A549 (cell line): ENCODE data around the gene CENPV. TPM values are rescaled to one million over a fixed set of nuclear protein-coding genes. Genes with fewer than 3 reads are reported as not detected.

Source experiments
- ATAC-seq, 2 experiments: fragments of 200-7000 bp in 1 of 2; fragments of >200 bp in 1 of 2; cut with Nextera tagmentation in 1 of 2; cut with Tn5 transposase in 1 of 2; 3 replicates each; pipeline versions ENCODE4 v1.8.0 to v1.9.1; 2018 to 2020; ENCODE audit warnings: mild to moderate bottlenecking in 1 of 2, moderate library complexity in 1 of 2
- CTCF ChIA-PET: fragments of 300-600 bp; sonication (Branson Sonifier 250); formaldehyde crosslinking; extraction: SDS; loops from one replicate; lab custom pipeline; 2021; ENCODE audit warnings: antibody characterized with exemption, inconsistent platforms; lab: Yijun Ruan, JAX
- POLR2A ChIA-PET: fragments of 350-600 bp; formaldehyde crosslinking; extraction: SDS; loops from one replicate; lab custom pipeline; 2021; ENCODE audit warnings: antibody characterized with exemption, inconsistent platforms; lab: Yijun Ruan, JAX
- DNase-seq, 2 experiments: peaks; one replicate each; pipeline versions ENCODE4 v3.0.0 to v3.0.0-alpha.2; 2011 to 2016; ENCODE audit warnings: low read depth in 1 of 2, low spot score in 1 of 2
- FAIRE-seq: peaks from 2 replicates; lab custom pipeline; 2011; peaks lifted over from hg19 to GRCh38; lab: Jason Lieb, UNC
- H3K27ac ChIP-seq, 2 experiments: fragments of >200 bp; sonication (Bioruptor Twin); formaldehyde crosslinking; 3 replicates each; pipeline ENCODE4 v1.5.1; 2016 to 2017
- H3K4me1 ChIP-seq: fragments of >200 bp; sonication (Bioruptor Twin); formaldehyde crosslinking; 3 replicates; pipeline ENCODE4 v1.6.1; 2016
- H3K4me2 ChIP-seq: fragments of >200 bp; sonication (Bioruptor Twin); formaldehyde crosslinking; 3 replicates; pipeline ENCODE4 v1.6.1; 2016
- H3K4me3 ChIP-seq: fragments of >200 bp; sonication (Bioruptor Twin); formaldehyde crosslinking; 3 replicates; pipeline ENCODE4 v1.5.1; 2016
- H3K9me3 ChIP-seq: fragments of >200 bp; sonication (Bioruptor Twin); formaldehyde crosslinking; 3 replicates; pipeline ENCODE4 v1.6.1; 2016
- BHLHE40 ChIP-seq: IDR thresholded peaks from 2 replicates; pipeline ENCODE4 v1.6.1; 2012; ENCODE audit warnings: low read depth, low read length, inconsistent platforms
- CHD4 ChIP-seq: fragments of 200-600 bp; sonication (generic); IDR thresholded peaks from 2 replicates; pipeline ENCODE4 v1.6.1; 2016; ENCODE audit warnings: antibody characterized with exemption, mild to moderate bottlenecking, borderline replicate concordance
- EHF ChIP-seq: fragments of 250-450 bp; sonication (Bioruptor Pico); IDR thresholded peaks from 2 replicates; pipeline ENCODE4 v1.5.0; 2020; ENCODE audit warnings: mild to moderate bottlenecking
- ELK1 ChIP-seq: fragments of 150-350 bp; IDR thresholded peaks from 2 replicates; pipeline ENCODE4 v1.6.1; 2014; ENCODE audit warnings: low read depth, mild to moderate bottlenecking, low read length
- FOSL2 ChIP-seq, 2 experiments: fragments of 450-650 bp in 1 of 2; fragments of >200 bp in 1 of 2; sonication (Bioruptor Twin) in 1 of 2; formaldehyde crosslinking; IDR thresholded peaks; 2 replicates each; pipeline versions ENCODE4 v1.5.0 to v1.6.1; 2016 to 2020; ENCODE audit warnings: mild to moderate bottlenecking in 1 of 2, moderate library complexity in 1 of 2
- HDAC2 ChIP-seq: fragments of 200-600 bp; sonication (generic); IDR thresholded peaks from 2 replicates; pipeline ENCODE4 v1.6.1; 2016
- KDM5A ChIP-seq: fragments of 200-600 bp; sonication (generic); IDR thresholded peaks from 2 replicates; pipeline ENCODE4 v1.6.1; 2016; ENCODE audit warnings: antibody characterized with exemption, mild to moderate bottlenecking
- NPAS2 ChIP-seq: fragments of 250-450 bp; sonication (Bioruptor Pico); IDR thresholded peaks from 2 replicates; pipeline ENCODE4 v1.8.0; 2022; ENCODE audit warnings: mild to moderate bottlenecking, moderate library complexity, borderline replicate concordance
- POLR2A ChIP-seq: IDR thresholded peaks from 2 replicates; pipeline ENCODE4 v1.6.1; 2012; ENCODE audit warnings: mild to moderate bottlenecking, low read length
- RAD21 ChIP-seq, 2 experiments: fragments of >200 bp in 1 of 2; sonication (Bioruptor Twin) in 1 of 2; formaldehyde crosslinking in 1 of 2; IDR thresholded peaks in 1 of 2; conservative IDR thresholded peaks in 1 of 2; 2 replicates in 1 of 2; 3 replicates in 1 of 2; pipeline ENCODE4 v1.6.1; 2012 to 2018; ENCODE audit warnings: inconsistent platforms in 1 of 2
- REST ChIP-seq: fragments of 200-600 bp; sonication (generic); IDR thresholded peaks from 2 replicates; pipeline ENCODE4 v1.6.1; 2016; ENCODE audit warnings: antibody characterized with exemption, mild to moderate bottlenecking, moderate library complexity
- SMC3 ChIP-seq: fragments of >200 bp; sonication (Bioruptor Twin); formaldehyde crosslinking; IDR thresholded peaks from 3 replicates; pipeline ENCODE4 v1.6.1; 2018; ENCODE audit warnings: inconsistent platforms
- ZFP36 ChIP-seq: fragments of 450-650 bp; IDR thresholded peaks from 2 replicates; pipeline ENCODE4 v1.6.1; 2014; ENCODE audit warnings: borderline replicate concordance; ENCODE audit not compliant: partially characterized antibody
- WGBS: methylation state at CpG from one replicate; pipeline ENCODE4 v1.1.6; 2017; ENCODE audit errors: missing lambda C conversion rate; 5-methylcytosine and 5-hydroxymethylcytosine counted together
- polyA plus RNA-seq, 4 experiments: library from polyadenylated mRNA; depleted of rRNA in 3 of 4; stranded (reverse); fragments of >200 nt; fragmentation: RNase III in 1 of 4; extraction: RNeasy Plus Mini Kit Qiagen cat#74134 plus additional on column Dnase treatment in 1 of 4; gene quantifications; 2 replicates in 3 of 4; 3 replicates in 1 of 4; pipeline ENCODE4 v1.2.3, GENCODE V29; 2011 to 2017
- TF ChIP-seq, protein P1 (sequence below): fragments of >200 bp; sonication (Bioruptor Twin); formaldehyde crosslinking; IDR thresholded peaks from 3 replicates; pipeline ENCODE4 v1.5.1; 2016
- TF ChIP-seq, protein P2 (sequence below): fragments of >200 bp; sonication (Bioruptor Twin); formaldehyde crosslinking; IDR thresholded peaks from 3 replicates; pipeline ENCODE4 v1.6.1; 2016

Gene CENPV
- polyA plus RNA-seq, 2 of the 4 experiments (the other 2 are of a cell fraction), result 112 to 202 TPM

- CTCF ChIA-PET, result interaction anchor here (0.6 to 6.6 kb wide), 72 partner anchors 11 to 1319 kb away, joined by 3 to 163 read pairs (median 6); partner anchors contain the start of genes CENPV, PIGL, TRPV2 and UBB
- FAIRE-seq, result peak; percentile 61
- H3K4me3 ChIP-seq, result no peak overlapping the region
These were observed 10.7 kb upstream of the CENPV start for GRCh38 chr17:16363749-16364536.

GRCh38 chr17:16361874-16362273, 8.6 kb upstream of the CENPV start:
- Histone ChIP-seq H3K4me2 (no peak overlapping the region), H3K27ac (no peak overlapping the region)
- DNase-seq (no peak), FAIRE-seq (no peak)
- POLR2A ChIA-PET, result interaction anchor here (2.8 kb wide), 1 partner anchor 9 kb away, joined by 17 read pairs; the partner anchor contains the start of gene CENPV
- TF ChIP-seq SMC3, result no peak
- no peak for TF ChIP-seq EHF
- no peak for TF ChIP-seq ELK1
- TF ChIP-seq REST, result no peak
- no peak for TF ChIP-seq BHLHE40
- TF ChIP-seq FOSL2 (IDR thresholded peaks at IDR 0.05), result no peak
- TF ChIP-seq FOSL2 (CRISPR knock-in tag; IDR thresholded peaks at IDR 0.05), result no peak
- TF ChIP-seq CHD4, result no peak
- TF ChIP-seq, protein P1, sequence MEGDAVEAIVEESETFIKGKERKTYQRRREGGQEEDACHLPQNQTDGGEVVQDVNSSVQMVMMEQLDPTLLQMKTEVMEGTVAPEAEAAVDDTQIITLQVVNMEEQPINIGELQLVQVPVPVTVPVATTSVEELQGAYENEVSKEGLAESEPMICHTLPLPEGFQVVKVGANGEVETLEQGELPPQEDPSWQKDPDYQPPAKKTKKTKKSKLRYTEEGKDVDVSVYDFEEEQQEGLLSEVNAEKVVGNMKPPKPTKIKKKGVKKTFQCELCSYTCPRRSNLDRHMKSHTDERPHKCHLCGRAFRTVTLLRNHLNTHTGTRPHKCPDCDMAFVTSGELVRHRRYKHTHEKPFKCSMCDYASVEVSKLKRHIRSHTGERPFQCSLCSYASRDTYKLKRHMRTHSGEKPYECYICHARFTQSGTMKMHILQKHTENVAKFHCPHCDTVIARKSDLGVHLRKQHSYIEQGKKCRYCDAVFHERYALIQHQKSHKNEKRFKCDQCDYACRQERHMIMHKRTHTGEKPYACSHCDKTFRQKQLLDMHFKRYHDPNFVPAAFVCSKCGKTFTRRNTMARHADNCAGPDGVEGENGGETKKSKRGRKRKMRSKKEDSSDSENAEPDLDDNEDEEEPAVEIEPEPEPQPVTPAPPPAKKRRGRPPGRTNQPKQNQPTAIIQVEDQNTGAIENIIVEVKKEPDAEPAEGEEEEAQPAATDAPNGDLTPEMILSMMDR, result no peak
- no peak for TF ChIP-seq KDM5A
- TF ChIP-seq POLR2A, result no peak
- TF ChIP-seq ZFP36, result no peak
- no peak for TF ChIP-seq HDAC2
- TF ChIP-seq, all 56 proteins: peak for 0
- no peak for ATAC-seq
- Histone ChIP-seq H3K4me1 (peaks cover 7% of the 10 kb centered on the region; the same call in 1 of the 3 replicates), H3K9me3 (no peaks in the 10 kb centered on the region), H3K4me3 (no peak overlapping the region)
- CTCF ChIA-PET, result interaction anchor here (0.9 to 6.6 kb wide), 5 partner anchors 9 to 54 kb away, joined by 3 to 163 read pairs (median 28); partner anchors contain the start of genes CENPV and UBB
- 79% methylated on average over 8 of the region's 8 CpGs for WGBS

More at GRCh38 chr17:16363749-16364536, 10.7 kb upstream of the CENPV start:
- POLR2A ChIA-PET, result interaction anchor here (0.7 to 2.8 kb wide), 5 partner anchors 11 to 82 kb away, joined by 3 to 30 read pairs (median 15); partner anchors contain the start of genes CENPV and UBB
- Histone ChIP-seq H3K27ac (peak overlapping the region in 1 of 2 experiments; percentile 38; a peak in 3 of 6 replicates), H3K4me2 (no peak overlapping the region), H3K4me1 (peaks cover 7% of the 10 kb centered on the region; the same call in 1 of the 3 replicates), H3K9me3 (no peaks in the 10 kb centered on the region)
- TF ChIP-seq RAD21 (conservative IDR thresholded peaks at IDR 0.05 in 1 of 2, IDR thresholded peaks at IDR 0.05 in 1 of 2) (peak; percentile 86 to 87), HDAC2 (no peak), NPAS2 (CRISPR knock-in tag) (no peak), SMC3 (peak; percentile 89)
- TF ChIP-seq, protein P1, result peak; percentile 97
- TF ChIP-seq, protein P2, sequence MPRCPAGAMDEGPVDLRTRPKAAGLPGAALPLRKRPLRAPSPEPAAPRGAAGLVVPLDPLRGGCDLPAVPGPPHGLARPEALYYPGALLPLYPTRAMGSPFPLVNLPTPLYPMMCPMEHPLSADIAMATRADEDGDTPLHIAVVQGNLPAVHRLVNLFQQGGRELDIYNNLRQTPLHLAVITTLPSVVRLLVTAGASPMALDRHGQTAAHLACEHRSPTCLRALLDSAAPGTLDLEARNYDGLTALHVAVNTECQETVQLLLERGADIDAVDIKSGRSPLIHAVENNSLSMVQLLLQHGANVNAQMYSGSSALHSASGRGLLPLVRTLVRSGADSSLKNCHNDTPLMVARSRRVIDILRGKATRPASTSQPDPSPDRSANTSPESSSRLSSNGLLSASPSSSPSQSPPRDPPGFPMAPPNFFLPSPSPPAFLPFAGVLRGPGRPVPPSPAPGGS, result no peak
- WGBS, result 3% methylated on average over 6 of the region's 6 CpGs
- DNase-seq, result peak; percentile 83 to 84
- peak; percentile 96 to 97 for ATAC-seq
